SK-N-MC (cell line): ENCODE measurements around the gene CEACAM8.

ENCODE experiments used
- EZH2 ChIP-seq: fragments of 200-600 bp; sonication (generic); IDR thresholded peaks from one replicate; pipeline ENCODE4 v1.6.1; 2017; ENCODE audit warnings: antibody characterized with exemption
- FOXP2 ChIP-seq: optimal IDR thresholded peaks from 2 replicates; pipeline ENCODE3; 2011; ENCODE audit warnings: mild to moderate bottlenecking, moderate library complexity; ENCODE audit not compliant: insufficient read depth; ENCODE audit errors: extremely low read length, control extremely low read depth
- POLR2AphosphoS5 ChIP-seq: IDR thresholded peaks from 2 replicates; pipeline ENCODE4 v1.6.1; 2012; ENCODE audit warnings: mild to moderate bottlenecking, low read depth, low read length, borderline replicate concordance

GRCh38 chr19:42629191-42629590 lies 34.5 kb upstream of the CEACAM8 start:
- TF ChIP-seq POLR2AphosphoS5 (no peak), FOXP2 (no peak), EZH2 (no peak)
